Adrenal gland (tissue), 5 donors: ENCODE measurements around the gene BLM.

ENCODE experiments used
- POLR2A ChIP-seq, 2 donors: fragments of 450-650 bp; IDR thresholded peaks; one replicate each; pipeline ENCODE4 v1.6.1; 2017; ENCODE audit warnings: antibody characterized with exemption in 2 of 2, mild to moderate bottlenecking in 2 of 2, moderate library complexity in 1 of 2
- TF ChIP-seq, protein P1 (sequence below), 6 experiments: fragments of 450-650 bp in 4 of 6; fragments of 200-600 bp in 2 of 6; sonication (generic) in 1 of 6; IDR thresholded peaks; 1 replicate in 5 of 6; 2 replicates in 1 of 6; pipeline versions ENCODE4 v1.5.1 to v1.8.0; 2016 to 2021; ENCODE audit warnings: antibody characterized with exemption in 6 of 6, mild to moderate bottlenecking in 2 of 6, moderate library complexity in 1 of 6
- donor health status: DM: no; HTN: no; CAD: no.

DNA sequence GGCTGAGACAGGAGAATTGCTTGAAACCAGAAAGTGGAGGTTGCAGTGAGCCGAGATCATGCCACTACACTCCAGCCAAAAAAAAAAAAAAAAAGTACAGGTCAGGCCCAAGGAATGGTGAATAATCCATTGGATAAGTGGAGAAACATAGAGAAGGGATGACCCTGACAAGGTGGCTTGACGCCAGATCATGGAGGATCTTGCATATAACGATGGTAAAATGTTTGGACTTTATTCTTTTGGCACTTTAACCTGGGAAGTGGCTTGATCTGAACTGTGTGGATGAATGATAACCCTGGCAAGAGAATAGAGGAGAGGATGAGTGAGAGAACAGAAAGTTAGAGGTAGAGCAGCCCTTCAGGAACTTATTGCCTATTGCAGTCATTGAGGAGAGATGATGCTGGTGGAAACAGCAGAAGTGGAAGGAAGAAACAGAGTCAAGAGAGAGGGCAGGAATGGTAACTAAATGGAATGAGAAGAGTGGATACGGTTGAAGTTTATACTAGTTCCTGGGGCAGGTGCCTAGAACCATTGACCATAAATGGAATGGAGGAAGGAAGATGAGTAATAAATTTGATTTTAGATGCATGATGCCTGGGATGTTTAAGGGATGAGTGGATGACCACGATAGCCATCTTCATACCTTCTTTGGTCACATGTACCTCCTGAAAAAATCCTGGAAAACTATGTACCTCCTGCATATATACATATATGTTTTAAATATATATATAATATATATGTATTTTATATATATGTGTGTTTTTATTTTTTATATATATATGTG is 57.8 kb downstream of the BLM start:
- TF ChIP-seq, protein P1, sequence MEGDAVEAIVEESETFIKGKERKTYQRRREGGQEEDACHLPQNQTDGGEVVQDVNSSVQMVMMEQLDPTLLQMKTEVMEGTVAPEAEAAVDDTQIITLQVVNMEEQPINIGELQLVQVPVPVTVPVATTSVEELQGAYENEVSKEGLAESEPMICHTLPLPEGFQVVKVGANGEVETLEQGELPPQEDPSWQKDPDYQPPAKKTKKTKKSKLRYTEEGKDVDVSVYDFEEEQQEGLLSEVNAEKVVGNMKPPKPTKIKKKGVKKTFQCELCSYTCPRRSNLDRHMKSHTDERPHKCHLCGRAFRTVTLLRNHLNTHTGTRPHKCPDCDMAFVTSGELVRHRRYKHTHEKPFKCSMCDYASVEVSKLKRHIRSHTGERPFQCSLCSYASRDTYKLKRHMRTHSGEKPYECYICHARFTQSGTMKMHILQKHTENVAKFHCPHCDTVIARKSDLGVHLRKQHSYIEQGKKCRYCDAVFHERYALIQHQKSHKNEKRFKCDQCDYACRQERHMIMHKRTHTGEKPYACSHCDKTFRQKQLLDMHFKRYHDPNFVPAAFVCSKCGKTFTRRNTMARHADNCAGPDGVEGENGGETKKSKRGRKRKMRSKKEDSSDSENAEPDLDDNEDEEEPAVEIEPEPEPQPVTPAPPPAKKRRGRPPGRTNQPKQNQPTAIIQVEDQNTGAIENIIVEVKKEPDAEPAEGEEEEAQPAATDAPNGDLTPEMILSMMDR (IDR thresholded peaks at IDR 0.05) = no peak
- no peak for TF ChIP-seq POLR2A (IDR thresholded peaks at IDR 0.05)
